Uterus (tissue), 2 donors: Measurements from ENCODE around the gene TMEM191C.

ENCODE experiments used
- POLR2A ChIP-seq, 2 donors: fragments of 450-650 bp; IDR thresholded peaks; one replicate each; pipeline ENCODE4 v1.6.1; 2016; ENCODE audit warnings: antibody characterized with exemption in 2 of 2, mild to moderate bottlenecking in 1 of 2, moderate library complexity in 1 of 2
- TF ChIP-seq, protein P1 (sequence below), 4 experiments: fragments of 200-600 bp in 2 of 4; fragments of 450-650 bp in 2 of 4; sonication (generic) in 2 of 4; IDR thresholded peaks; one replicate each; pipeline ENCODE4 v1.5.1; 2016 to 2019; ENCODE audit warnings: antibody characterized with exemption in 4 of 4, mild to moderate bottlenecking in 2 of 4, moderate library complexity in 1 of 4

- TF ChIP-seq, protein P1, sequence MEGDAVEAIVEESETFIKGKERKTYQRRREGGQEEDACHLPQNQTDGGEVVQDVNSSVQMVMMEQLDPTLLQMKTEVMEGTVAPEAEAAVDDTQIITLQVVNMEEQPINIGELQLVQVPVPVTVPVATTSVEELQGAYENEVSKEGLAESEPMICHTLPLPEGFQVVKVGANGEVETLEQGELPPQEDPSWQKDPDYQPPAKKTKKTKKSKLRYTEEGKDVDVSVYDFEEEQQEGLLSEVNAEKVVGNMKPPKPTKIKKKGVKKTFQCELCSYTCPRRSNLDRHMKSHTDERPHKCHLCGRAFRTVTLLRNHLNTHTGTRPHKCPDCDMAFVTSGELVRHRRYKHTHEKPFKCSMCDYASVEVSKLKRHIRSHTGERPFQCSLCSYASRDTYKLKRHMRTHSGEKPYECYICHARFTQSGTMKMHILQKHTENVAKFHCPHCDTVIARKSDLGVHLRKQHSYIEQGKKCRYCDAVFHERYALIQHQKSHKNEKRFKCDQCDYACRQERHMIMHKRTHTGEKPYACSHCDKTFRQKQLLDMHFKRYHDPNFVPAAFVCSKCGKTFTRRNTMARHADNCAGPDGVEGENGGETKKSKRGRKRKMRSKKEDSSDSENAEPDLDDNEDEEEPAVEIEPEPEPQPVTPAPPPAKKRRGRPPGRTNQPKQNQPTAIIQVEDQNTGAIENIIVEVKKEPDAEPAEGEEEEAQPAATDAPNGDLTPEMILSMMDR (IDR thresholded peaks at IDR 0.05): no peak
- TF ChIP-seq POLR2A (IDR thresholded peaks at IDR 0.05): no peak
Measured at GRCh38 chr22:21446827-21447690, 20.1 kb upstream of the TMEM191C start.
